IMR-90 (cell line): ENCODE results near the gene TOE1. TPM values are rescaled to one million over a fixed set of nuclear protein-coding genes. Genes with fewer than 3 reads are reported as not detected.

Source experiments
- ATAC-seq: fragments of 200-7000 bp; cut with Tn5 transposase; 2 replicates; pipeline ENCODE4 v1.9.1; 2020; ENCODE audit warnings: low read depth, mild to moderate bottlenecking, moderate library complexity
- BruUV-seq: library from RNA; stranded (reverse); fragments of 400-500 nt; replicated peaks from 2 replicates; lab custom pipeline; 2021; lab: Mats Ljungman, UMichigan
- CTCF ChIA-PET: fragments of 300-600 bp; formaldehyde crosslinking; extraction: SDS; loops from one replicate; lab custom pipeline; 2021; ENCODE audit warnings: antibody characterized with exemption; lab: Yijun Ruan, JAX
- POLR2A ChIA-PET: fragments of 300-600 bp; sonication (Branson Sonifier 250); formaldehyde crosslinking; loops from one replicate; lab custom pipeline; 2022; ENCODE audit warnings: antibody characterized with exemption; ENCODE audit not compliant: unreplicated experiment; lab: Charles Lee
- DNase-seq: peaks from one replicate; pipeline ENCODE4 v3.0.0; 2013
- H2AFZ ChIP-seq: replicated peaks from 2 replicates; pipeline ENCODE3; 2013; ENCODE audit warnings: low read length, mild to moderate bottlenecking; ENCODE audit not compliant: poor library complexity
- H2AK5ac ChIP-seq: 2 replicates; pipeline ENCODE4 v1.6.1; 2013; ENCODE audit warnings: low read depth, low read length, inconsistent platforms
- H2AK9ac ChIP-seq: replicated peaks from 2 replicates; pipeline ENCODE3; 2013; ENCODE audit warnings: mild to moderate bottlenecking, low read depth, low read length, moderate library complexity; ENCODE audit not compliant: poor library complexity
- H2BK120ac ChIP-seq: 2 replicates; pipeline ENCODE4 v1.6.1; 2013; ENCODE audit warnings: low read depth, low read length, inconsistent platforms
- H2BK15ac ChIP-seq: 3 replicates; pipeline ENCODE4 v1.6.1; 2013; ENCODE audit warnings: low read depth, low read length, inconsistent platforms
- H2BK20ac ChIP-seq: 2 replicates; pipeline ENCODE4 v1.6.1; 2013; ENCODE audit warnings: low read depth, mild to moderate bottlenecking, inconsistent platforms, low read length, moderate library complexity
- H2BK5ac ChIP-seq: 2 replicates; pipeline ENCODE4 v1.6.1; 2013; ENCODE audit warnings: mild to moderate bottlenecking, low read depth, low read length, inconsistent platforms; ENCODE audit not compliant: poor library complexity, severe bottlenecking
- H3K14ac ChIP-seq: replicated peaks from 2 replicates; pipeline ENCODE4 v1.6.1; 2013; ENCODE audit warnings: low read depth, low read length, inconsistent platforms
- H3K18ac ChIP-seq: 2 replicates; pipeline ENCODE4 v1.6.1; 2013; ENCODE audit warnings: low read depth, low read length, control low read depth
- H3K23ac ChIP-seq: 2 replicates; pipeline ENCODE4 v1.6.1; 2013; ENCODE audit warnings: low read depth, low read length, inconsistent platforms
- H3K27ac ChIP-seq: 2 replicates; pipeline ENCODE4 v1.5.1; 2013; ENCODE audit warnings: mild to moderate bottlenecking, control low read depth, low read length; ENCODE audit not compliant: insufficient read depth
- H3K27me3 ChIP-seq: 2 replicates; pipeline ENCODE4 v1.6.1; 2013; ENCODE audit warnings: low read length; ENCODE audit not compliant: control insufficient read depth, insufficient read depth
- H3K36me3 ChIP-seq: 2 replicates; pipeline ENCODE4 v1.6.1; 2013; ENCODE audit warnings: low read length, mixed read lengths; ENCODE audit not compliant: control insufficient read depth, insufficient read depth
- H3K4ac ChIP-seq: 2 replicates; pipeline ENCODE4 v1.6.1; 2013; ENCODE audit warnings: low read depth, low read length, inconsistent platforms
- H3K4me1 ChIP-seq: 2 replicates; pipeline ENCODE4 v1.6.1; 2013; ENCODE audit warnings: low read length, mixed read lengths; ENCODE audit not compliant: control insufficient read depth, insufficient read depth
- H3K4me2 ChIP-seq: 2 replicates; pipeline ENCODE4 v1.6.1; 2013; ENCODE audit warnings: low read depth, mild to moderate bottlenecking, control low read depth, low read length, moderate library complexity
- H3K4me3 ChIP-seq: 2 replicates; pipeline ENCODE4 v1.5.1; 2013; ENCODE audit warnings: low read depth, mild to moderate bottlenecking, control low read depth, low read length, moderate library complexity; ENCODE audit not compliant: insufficient read depth
- H3K56ac ChIP-seq: 2 replicates; pipeline ENCODE4 v1.6.1; 2013; ENCODE audit warnings: low read length, inconsistent platforms; ENCODE audit not compliant: insufficient read depth; ENCODE audit errors: extremely low read depth
- H3K79me1 ChIP-seq, 2 experiments: 2 replicates each; pipeline ENCODE4 v1.6.1; 2013; ENCODE audit warnings: low read length in 2 of 2, inconsistent platforms in 1 of 2, low read depth in 1 of 2
- H3K9ac ChIP-seq: 2 replicates; pipeline ENCODE4 v1.6.1; 2013; ENCODE audit warnings: low read depth, low read length, control low read depth
- H3K9me1 ChIP-seq: 2 replicates; pipeline ENCODE4 v1.6.1; 2013; ENCODE audit warnings: low read length, inconsistent platforms; ENCODE audit not compliant: insufficient read depth
- H3K9me3 ChIP-seq: 2 replicates; pipeline ENCODE4 v1.6.1; 2013; ENCODE audit warnings: low read length; ENCODE audit not compliant: control insufficient read depth, insufficient read depth
- H4K20me1 ChIP-seq: 2 replicates; pipeline ENCODE4 v1.6.1; 2013; ENCODE audit warnings: low read length, inconsistent platforms; ENCODE audit not compliant: insufficient read depth
- H4K5ac ChIP-seq: 2 replicates; pipeline ENCODE4 v1.6.1; 2013; ENCODE audit warnings: mild to moderate bottlenecking, low read depth, low read length, control low read depth
- H4K8ac ChIP-seq, 2 experiments: 2 replicates each; pipeline ENCODE4 v1.6.1; 2013; ENCODE audit warnings: low read depth in 2 of 2, low read length in 2 of 2, control low read depth in 1 of 2, inconsistent platforms in 1 of 2
- H4K91ac ChIP-seq: 2 replicates; pipeline ENCODE4 v1.6.1; 2013; ENCODE audit warnings: low read depth, low read length, inconsistent platforms; ENCODE audit not compliant: insufficient read depth
- BHLHE40 ChIP-seq: fragments of 150-350 bp; IDR thresholded peaks from 2 replicates; pipeline ENCODE4 v1.6.1; 2016; ENCODE audit warnings: mild to moderate bottlenecking, low read depth, low read length
- CEBPB ChIP-seq: IDR thresholded peaks from 2 replicates; pipeline ENCODE4 v1.6.1; 2012; ENCODE audit warnings: low read depth, low read length, improper control_type of control experiment
- CHD1 ChIP-seq: IDR thresholded peaks from 2 replicates; pipeline ENCODE4 v1.6.1; 2012; ENCODE audit warnings: low read depth, low read length, improper control_type of control experiment
- ELK1 ChIP-seq: fragments of 150-350 bp; IDR thresholded peaks from 2 replicates; pipeline ENCODE4 v1.6.1; 2016; ENCODE audit warnings: low read depth, mild to moderate bottlenecking, low read length, moderate library complexity, borderline replicate concordance
- FOS ChIP-seq: fragments of 150-350 bp; IDR thresholded peaks from 2 replicates; pipeline ENCODE4 v1.6.1; 2016; ENCODE audit warnings: low read depth, low read length
- MAFK ChIP-seq: IDR thresholded peaks from 2 replicates; pipeline ENCODE4 v1.6.1; 2012; ENCODE audit warnings: low read depth, low read length, improper control_type of control experiment
- MAZ ChIP-seq: IDR thresholded peaks from 2 replicates; pipeline ENCODE4 v1.6.1; 2012; ENCODE audit warnings: low read depth, mild to moderate bottlenecking, low read length, improper control_type of control experiment, moderate library complexity, borderline replicate concordance
- MXI1 ChIP-seq: IDR thresholded peaks from 2 replicates; pipeline ENCODE4 v1.6.1; 2012; ENCODE audit warnings: low read depth, mild to moderate bottlenecking, low read length, moderate library complexity, borderline replicate concordance
- NFE2L2 ChIP-seq: fragments of 150-350 bp; IDR thresholded peaks from 2 replicates; pipeline ENCODE4 v1.6.1; 2016; ENCODE audit warnings: low read depth, mild to moderate bottlenecking, low read length
- POLR2A ChIP-seq: IDR thresholded peaks from 2 replicates; pipeline ENCODE4 v1.6.1; 2012; ENCODE audit warnings: mild to moderate bottlenecking, low read depth, low read length
- RAD21 ChIP-seq: IDR thresholded peaks from 2 replicates; pipeline ENCODE4 v1.6.1; 2012; ENCODE audit warnings: low read length, improper control_type of control experiment
- RCOR1 ChIP-seq: IDR thresholded peaks from 2 replicates; pipeline ENCODE4 v1.6.1; 2012; ENCODE audit warnings: mild to moderate bottlenecking, low read length, improper control_type of control experiment; ENCODE audit not compliant: insufficient replicate concordance
- RFX5 ChIP-seq: IDR thresholded peaks from 2 replicates; pipeline ENCODE4 v1.8.0; 2012; ENCODE audit warnings: low read depth, mild to moderate bottlenecking, low read length, moderate library complexity
- SMC3 ChIP-seq: fragments of 150-350 bp; IDR thresholded peaks from 2 replicates; pipeline ENCODE4 v1.6.1; 2016; ENCODE audit warnings: low read depth, mild to moderate bottlenecking, antibody characterized with exemption, low read length, moderate library complexity
- USF2 ChIP-seq: fragments of 150-350 bp; IDR thresholded peaks from 2 replicates; pipeline ENCODE4 v1.6.1; 2017; ENCODE audit warnings: mild to moderate bottlenecking, antibody characterized with exemption, low read length, low read depth
- WGBS, 2 experiments: methylation state at CpG; one replicate each; pipeline versions ENCODE4 v1.1.5 to v1.1.7; 2013; ENCODE audit warnings: missing lambda C conversion rate in 2 of 2; ENCODE audit not compliant: insufficient read length in 1 of 2; ENCODE audit errors: extremely low coverage in 2 of 2; 5-methylcytosine and 5-hydroxymethylcytosine counted together
- dilution Hi-C: fragments of 300-500 bp; cut with HindIII; formaldehyde crosslinking; loops from one replicate; pipeline ENCODE4 v1.14.3; 2018; ENCODE audit warnings: low sequenced_read_pairs; ENCODE audit not compliant: unreplicated experiment
- in situ Hi-C: fragments of 300-500 bp; cut with MboI; formaldehyde crosslinking; loops from 3 replicates; pipeline ENCODE4 v1.14.3; 2019; ENCODE audit warnings: low sequenced_read_pairs, inconsistent platforms, mixed read lengths
- intact Hi-C: fragments of 100-400 bp; cut with micrococcal nuclease; formaldehyde crosslinking; loops from 2 replicates; pipeline ENCODE4 v1.10.0; 2022
- polyA plus RNA-seq, 3 experiments: library from polyadenylated mRNA; depleted of rRNA; stranded (reverse); fragments of >200 nt; gene quantifications; 2 replicates each; pipeline ENCODE4 v1.2.3, GENCODE V29; 2012; ENCODE audit warnings: low replicate concordance in 1 of 3
- total RNA-seq: library from RNA; depleted of rRNA; stranded (reverse); fragments of >200 nt; gene quantifications from 2 replicates; pipeline ENCODE4 v1.2.3, GENCODE V29; 2012
- TF ChIP-seq, protein P1 (sequence below): conservative IDR thresholded peaks from 2 replicates; pipeline ENCODE4 v1.5.1; 2012; ENCODE audit warnings: mild to moderate bottlenecking, low read depth, low read length, improper control_type of control experiment

TOE1 gene
- total and polyA plus RNA-seq, 2 of the 4 experiments (the other 2 are of a cell fraction), result 15.5 to 18.6 TPM

DNA sequence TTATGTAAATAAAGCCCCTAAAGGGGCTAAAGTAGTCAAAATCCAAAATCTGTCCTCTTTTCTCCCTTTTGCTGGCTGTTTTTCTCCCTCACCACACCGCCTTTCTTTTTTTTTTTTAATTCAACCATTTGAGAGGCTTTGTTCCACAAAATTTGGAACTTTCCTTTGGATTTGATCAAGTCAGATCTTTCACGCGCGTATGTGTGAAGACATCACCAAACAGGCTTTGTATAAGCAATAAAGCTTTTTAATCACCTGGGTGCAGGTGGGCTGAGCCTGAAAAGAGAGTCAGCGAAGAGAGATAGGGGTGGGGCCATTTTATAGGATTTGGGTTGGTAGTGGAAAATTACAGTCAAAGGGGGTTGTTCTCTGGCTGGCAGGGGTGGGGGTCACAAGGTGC lies 18.5 kb upstream of the TOE1 start:
- H2AK9ac ChIP-seq, result no peak overlapping the region
- no peaks in the 10 kb centered on the region for H3K4me1 ChIP-seq
- ChIA-PET POLR2A (no interaction called here), CTCF (interaction anchor here (1.0 kb wide), 1 partner anchor 307 kb away, joined by 3 read pairs; no protein-coding TSS in a partner anchor)
- no peaks in the 10 kb centered on the region for H3K36me3 ChIP-seq
- H3K14ac ChIP-seq, result no peak overlapping the region
- ATAC-seq, result no peak
- no peak for DNase-seq
- H4K91ac ChIP-seq, result no peak overlapping the region
- no peaks in the 10 kb centered on the region for H4K20me1 ChIP-seq
- no peak overlapping the region for H3K4me2 ChIP-seq
- H2AK5ac ChIP-seq, result no peak overlapping the region
- H3K9me1 ChIP-seq, result peaks cover 3% of the 10 kb centered on the region; the same call in 1 of the 2 replicates
- H3K9me3 ChIP-seq, result no peaks in the 10 kb centered on the region
- intact Hi-C loops, result no loop called here
- no peak overlapping the region for H2BK15ac ChIP-seq
- H4K5ac ChIP-seq, result no peak overlapping the region
- H2BK120ac ChIP-seq, result no peak overlapping the region
- no peak overlapping the region for H2BK20ac ChIP-seq
- BruUV-seq, result no TSS peak
- H4K8ac ChIP-seq, result no peak overlapping the region
- 94% methylated on average over 3 of the region's 5 CpGs; no CpG with 5 or more reads in 1 of the 2 experiments for WGBS, 2 experiments
- dilution Hi-C loops, result no loop called here
- no peak overlapping the region for H3K18ac ChIP-seq
- in situ Hi-C loops, result no loop called here
- H3K9ac ChIP-seq, result no peak overlapping the region
- no peak overlapping the region for H3K4ac ChIP-seq
- H3K56ac ChIP-seq, result no peak overlapping the region
- no peak overlapping the region for H2BK5ac ChIP-seq
- H3K23ac ChIP-seq, result no peak overlapping the region
- peaks cover 11% of the 10 kb centered on the region; the same call in 1 of the 2 replicates for H3K27me3 ChIP-seq
- no peak overlapping the region for H2AFZ ChIP-seq
- no peak for TF ChIP-seq USF2
- no peak for TF ChIP-seq MAFK
- no peak for TF ChIP-seq POLR2A
- no peak for TF ChIP-seq FOS
- no peak for TF ChIP-seq ELK1
- TF ChIP-seq CHD1, result no peak
- TF ChIP-seq NFE2L2, result no peak
- TF ChIP-seq CEBPB, result no peak
- no peak for TF ChIP-seq SMC3
- TF ChIP-seq MXI1, result no peak
- no peak for TF ChIP-seq BHLHE40
- TF ChIP-seq MAZ, result no peak
- TF ChIP-seq RCOR1, result no peak
- TF ChIP-seq, protein P1, sequence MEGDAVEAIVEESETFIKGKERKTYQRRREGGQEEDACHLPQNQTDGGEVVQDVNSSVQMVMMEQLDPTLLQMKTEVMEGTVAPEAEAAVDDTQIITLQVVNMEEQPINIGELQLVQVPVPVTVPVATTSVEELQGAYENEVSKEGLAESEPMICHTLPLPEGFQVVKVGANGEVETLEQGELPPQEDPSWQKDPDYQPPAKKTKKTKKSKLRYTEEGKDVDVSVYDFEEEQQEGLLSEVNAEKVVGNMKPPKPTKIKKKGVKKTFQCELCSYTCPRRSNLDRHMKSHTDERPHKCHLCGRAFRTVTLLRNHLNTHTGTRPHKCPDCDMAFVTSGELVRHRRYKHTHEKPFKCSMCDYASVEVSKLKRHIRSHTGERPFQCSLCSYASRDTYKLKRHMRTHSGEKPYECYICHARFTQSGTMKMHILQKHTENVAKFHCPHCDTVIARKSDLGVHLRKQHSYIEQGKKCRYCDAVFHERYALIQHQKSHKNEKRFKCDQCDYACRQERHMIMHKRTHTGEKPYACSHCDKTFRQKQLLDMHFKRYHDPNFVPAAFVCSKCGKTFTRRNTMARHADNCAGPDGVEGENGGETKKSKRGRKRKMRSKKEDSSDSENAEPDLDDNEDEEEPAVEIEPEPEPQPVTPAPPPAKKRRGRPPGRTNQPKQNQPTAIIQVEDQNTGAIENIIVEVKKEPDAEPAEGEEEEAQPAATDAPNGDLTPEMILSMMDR, result no peak
- no peak for TF ChIP-seq RAD21
- TF ChIP-seq RFX5, result no peak
- H3K79me1 ChIP-seq, result no peaks in the 10 kb centered on the region
- no peak overlapping the region for H3K4me3 ChIP-seq
- no peak overlapping the region for H3K27ac ChIP-seq
